ENCODE measurements around the gene RGS1. TPM values are rescaled to one million over a fixed set of nuclear protein-coding genes. Genes with fewer than 3 reads are reported as not detected.
A peak's percentile ranks its signal among the peaks of the same experiment; 100 is the strongest.

Gene RGS1, protein sequence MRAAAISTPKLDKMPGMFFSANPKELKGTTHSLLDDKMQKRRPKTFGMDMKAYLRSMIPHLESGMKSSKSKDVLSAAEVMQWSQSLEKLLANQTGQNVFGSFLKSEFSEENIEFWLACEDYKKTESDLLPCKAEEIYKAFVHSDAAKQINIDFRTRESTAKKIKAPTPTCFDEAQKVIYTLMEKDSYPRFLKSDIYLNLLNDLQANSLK
- 145 TPM for total RNA-seq

GRCh38 chr1:192575499-192576189 lies at the start of gene RGS1:
TSS of gene RGS1 (plus strand) at chr1:192575773. CDS start at chr1:192575793, 20 bp downstream.
- TF ChIP-seq POLR2AphosphoS5 (IDR thresholded peaks at IDR 0.05; ENCODE audit: insufficient read depth in 1 of 2, low read depth in 1 of 2) (peak; percentile 10 to 22), CTCF (IDR thresholded peaks at IDR 0.05) (no peak), POLR2A (IDR thresholded peaks at IDR 0.05) (peak in 1 of 2 donors; percentile 55)
- DNase-seq (ENCODE audit: extremely low spot score in 2 of 2): no peak
- Histone ChIP-seq H3K27ac (no peak within 1 kb of the TSS), H3K4me3 (peak within 1 kb of the TSS in 1 of 2 donors; percentile 19), H3K4me1 (no peaks in the 10 kb centered on the region), H3K9me3 (no peaks in the 10 kb centered on the region), H3K27me3 (no peaks in the 10 kb centered on the region), H3K36me3 (no peaks in the 10 kb centered on the region)
- intact Hi-C loops (cut with DNase I): no loop called here

DNA sequence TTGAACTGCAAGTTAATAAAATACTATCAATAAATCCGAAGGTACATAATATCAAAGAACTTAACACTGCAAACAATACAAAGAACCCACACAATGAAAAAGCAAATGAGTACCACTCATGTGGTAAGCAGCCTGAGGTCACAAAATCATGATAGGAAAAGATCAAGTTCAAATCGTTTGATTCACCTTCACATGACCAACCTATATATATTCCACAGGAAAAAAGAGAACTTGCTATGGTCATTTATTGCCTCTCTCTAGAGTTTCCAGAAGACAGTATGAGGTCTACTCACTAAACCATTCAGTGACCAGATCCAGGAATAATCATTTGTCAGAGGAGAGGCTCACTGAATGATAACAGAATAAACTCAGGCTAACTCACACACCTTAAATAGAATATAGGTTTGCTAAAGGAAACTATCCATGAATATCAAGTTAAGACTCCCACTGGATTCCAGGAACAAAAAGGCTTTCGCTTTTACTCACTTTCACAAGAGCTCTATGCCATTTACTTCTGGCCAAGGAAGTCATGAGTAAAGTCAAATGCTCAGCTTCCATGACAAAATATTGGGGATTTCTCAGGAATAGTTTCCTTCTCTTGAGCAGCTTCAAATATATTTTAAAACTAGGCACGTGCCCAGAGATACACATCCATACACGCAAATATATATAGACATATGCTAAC lies 48.3 kb upstream of the RGS1 start:
- Histone ChIP-seq H3K4me1 (no peaks in the 10 kb centered on the region), H3K4me3 (no peak overlapping the region), H3K27me3 (no peaks in the 10 kb centered on the region), H3K27ac (no peak overlapping the region), H3K9me3 (no peaks in the 10 kb centered on the region), H3K36me3 (no peaks in the 10 kb centered on the region)
- no peak for DNase-seq (ENCODE audit: extremely low spot score in 2 of 2)
- intact Hi-C loops (cut with DNase I): no loop called here
- no peak for TF ChIP-seq CTCF (IDR thresholded peaks at IDR 0.05)
- no peak for TF ChIP-seq POLR2A (IDR thresholded peaks at IDR 0.05)
- no peak for TF ChIP-seq POLR2AphosphoS5 (IDR thresholded peaks at IDR 0.05; ENCODE audit: insufficient read depth in 1 of 2, low read depth in 1 of 2)

DNA sequence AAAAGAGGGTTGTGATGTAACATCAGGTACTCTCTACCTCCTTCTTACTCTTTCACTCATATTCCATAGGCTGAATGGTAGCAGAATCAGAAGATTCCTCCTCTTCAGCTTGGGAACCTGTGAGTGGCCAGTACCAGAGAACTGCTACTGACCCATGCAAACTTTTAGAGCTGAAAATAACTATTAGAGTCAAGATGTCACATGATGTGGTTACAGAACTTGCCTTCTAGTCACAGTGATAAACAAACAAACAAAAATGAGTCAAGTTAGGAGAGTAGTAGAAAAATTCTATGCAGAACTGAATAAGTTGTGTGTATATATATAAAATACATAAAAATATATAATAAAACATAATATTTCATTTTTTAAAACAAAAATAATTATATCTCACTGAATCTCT lies 47.6 kb upstream of the RGS1 start:
- no peaks in the 10 kb centered on the region for H3K27me3 ChIP-seq
- H3K9me3 ChIP-seq: no peaks in the 10 kb centered on the region
- intact Hi-C loops (cut with DNase I): no loop called here
- H3K27ac ChIP-seq: no peak overlapping the region
- no peak for DNase-seq (ENCODE audit: extremely low spot score in 2 of 2)
- H3K36me3 ChIP-seq: no peaks in the 10 kb centered on the region
- no peaks in the 10 kb centered on the region for H3K4me1 ChIP-seq
- no peak overlapping the region for H3K4me3 ChIP-seq
- TF ChIP-seq POLR2A (IDR thresholded peaks at IDR 0.05): no peak
- TF ChIP-seq CTCF (IDR thresholded peaks at IDR 0.05): no peak
- TF ChIP-seq POLR2AphosphoS5 (IDR thresholded peaks at IDR 0.05; ENCODE audit: insufficient read depth in 1 of 2, low read depth in 1 of 2): no peak

DNA sequence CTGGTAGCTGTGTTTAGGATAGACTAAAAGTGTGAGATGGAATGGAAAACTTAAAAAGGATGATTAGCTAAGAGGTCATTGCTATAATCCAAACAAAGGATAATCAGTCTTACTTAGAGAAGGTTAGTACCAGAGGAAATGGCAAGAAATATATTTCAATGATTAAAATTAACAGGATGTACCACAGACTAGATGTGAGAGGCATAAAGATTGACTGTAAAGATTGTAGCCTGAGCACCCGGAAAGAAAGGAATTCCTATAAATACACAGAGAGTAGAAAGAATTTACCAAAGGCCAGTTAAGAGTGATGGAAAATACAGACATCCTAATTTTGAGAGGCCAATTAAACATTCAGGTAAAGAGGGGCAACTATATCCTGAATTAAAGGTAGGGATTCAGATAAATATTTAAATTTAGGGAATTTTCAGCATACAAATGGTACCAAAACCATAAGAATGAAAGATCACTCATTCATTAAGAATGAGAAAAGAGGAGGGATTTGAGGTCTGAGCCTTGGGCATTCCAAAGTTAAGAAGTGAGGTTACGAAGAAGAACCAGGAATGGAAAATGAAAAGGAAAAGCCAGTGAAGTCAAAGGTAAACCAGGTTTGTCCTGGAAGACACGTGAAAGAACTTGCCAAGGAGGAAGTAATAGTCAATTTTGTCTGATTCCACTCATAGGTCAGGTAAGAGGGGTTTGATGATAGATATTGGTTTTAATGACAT lies 46.4 kb upstream of the RGS1 start:
- H3K27ac ChIP-seq: no peak overlapping the region
- H3K9me3 ChIP-seq: no peaks in the 10 kb centered on the region
- TF ChIP-seq POLR2AphosphoS5 (IDR thresholded peaks at IDR 0.05; ENCODE audit: insufficient read depth in 1 of 2, low read depth in 1 of 2): no peak
- TF ChIP-seq CTCF (IDR thresholded peaks at IDR 0.05): no peak
- TF ChIP-seq POLR2A (IDR thresholded peaks at IDR 0.05): no peak
- no peak overlapping the region for H3K4me3 ChIP-seq
- intact Hi-C loops (cut with DNase I): no loop called here
- no peaks in the 10 kb centered on the region for H3K36me3 ChIP-seq
- no peaks in the 10 kb centered on the region for H3K27me3 ChIP-seq
- DNase-seq (ENCODE audit: extremely low spot score in 2 of 2): no peak
- H3K4me1 ChIP-seq: no peaks in the 10 kb centered on the region

All from vagina (tissue), 2 donors.